T follicular helper cell (primary cell): ENCODE measurements around the gene ECE1.

Experiments
- DNase-seq: peaks from one replicate; pipeline ENCODE4 v3.0.0-alpha.2; 2020; ENCODE audit warnings: low read depth

Gene ECE1

GRCh38 chr1:21254335-21254951 is 35.8 kb downstream of the ECE1 start:
- DNase-seq = no peak

- DNase-seq = no peak
Measured at GRCh38 chr1:21251773-21252471, 38.3 kb downstream of the ECE1 start.

GRCh38 chr1:21249940-21250493 is 40.2 kb downstream of the ECE1 start:
- DNase-seq = no peak

- DNase-seq = no peak
Measured at GRCh38 chr1:21247892-21248715, 42.2 kb downstream of the ECE1 start.

GRCh38 chr1:21246905-21247642 is 43.2 kb downstream of the ECE1 start:
- no peak for DNase-seq

GRCh38 chr1:21245688-21246229 is 44.5 kb downstream of the ECE1 start:
- DNase-seq = no peak

GRCh38 chr1:21244986-21245687 is 45.1 kb downstream of the ECE1 start:
- DNase-seq = no peak

GRCh38 chr1:21244154-21244553 is 46.1 kb downstream of the ECE1 start:
- DNase-seq = no peak

GRCh38 chr1:21242846-21243245 is 47.4 kb downstream of the ECE1 start:
- DNase-seq = no peak

- no peak for DNase-seq
Measured at GRCh38 chr1:21241771-21242581, 48.3 kb downstream of the ECE1 start.

- DNase-seq = no peak
Measured at GRCh38 chr1:21240706-21241105, 49.6 kb downstream of the ECE1 start.

GRCh38 chr1:21239221-21239620 is 51.0 kb downstream of the ECE1 start:
- DNase-seq = no peak

- DNase-seq = no peak
Measured at GRCh38 chr1:21238141-21238800, 52.0 kb downstream of the ECE1 start.

- no peak for DNase-seq
Measured at GRCh38 chr1:21237446-21238088, 52.7 kb downstream of the ECE1 start.

- DNase-seq = no peak
Measured at GRCh38 chr1:21236178-21236577, 54.1 kb downstream of the ECE1 start.

- DNase-seq = no peak
Measured at GRCh38 chr1:21234779-21235178, 55.5 kb downstream of the ECE1 start.

- no peak for DNase-seq
Measured at GRCh38 chr1:21233490-21233889, 56.8 kb downstream of the ECE1 start.

- DNase-seq = no peak
Measured at GRCh38 chr1:21232044-21232443, 58.2 kb downstream of the ECE1 start.
